LHCN-M2 (cell line): ENCODE data around the gene C1QTNF8. TPM values are rescaled to one million over a fixed set of nuclear protein-coding genes. Genes with fewer than 3 reads are reported as not detected.
A peak's percentile ranks its signal among the peaks of the same experiment; 100 is the strongest.

Experiments used
- DNase-seq: peaks from one replicate; pipeline ENCODE4 v3.0.0-alpha.2; 2012; ENCODE audit warnings: low read depth
- total RNA-seq: library from RNA; depleted of rRNA; stranded (reverse); fragments of >200 nt; gene quantifications from 2 replicates; pipeline ENCODE4 v1.2.3, GENCODE V29; 2014

The C1QTNF8 gene
- total RNA-seq, 1 experiment from 2014 or later: not detected

GRCh38 chr16:1127971-1128715, 32.1 kb upstream of the C1QTNF8 start:
- DNase-seq: no peak

- DNase-seq: no peak
Observed at GRCh38 chr16:1127101-1127500, 31.1 kb upstream of the C1QTNF8 start.

GRCh38 chr16:1126586-1126985, 30.5 kb upstream of the C1QTNF8 start:
- DNase-seq: no peak

- DNase-seq: no peak
Observed at GRCh38 chr16:1126044-1126443, 30.0 kb upstream of the C1QTNF8 start.

- DNase-seq: no peak
Observed at GRCh38 chr16:1125471-1125870, 29.4 kb upstream of the C1QTNF8 start.

DNA sequence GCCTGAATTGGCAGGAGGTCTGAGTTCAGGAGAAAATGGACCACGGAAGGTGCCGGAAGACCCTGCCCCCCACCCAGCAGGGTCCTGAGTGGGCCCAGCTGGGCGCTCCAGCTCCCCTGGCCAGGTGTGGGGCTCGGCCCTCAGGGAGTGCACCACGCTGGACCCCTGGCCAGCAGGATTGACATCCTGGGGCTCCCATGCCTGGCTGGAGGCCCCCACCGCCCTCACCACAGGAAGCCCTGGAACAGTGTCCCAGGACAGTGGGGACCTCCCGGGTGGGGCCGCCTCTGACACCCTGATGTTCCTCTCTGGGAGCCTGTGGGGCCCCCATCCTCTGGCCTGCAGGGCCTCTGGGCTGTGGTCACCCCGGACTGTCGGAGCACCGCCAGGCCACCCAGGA, 28.8 kb upstream of the C1QTNF8 start:
- DNase-seq: no peak

GRCh38 chr16:1124291-1124690, 28.2 kb upstream of the C1QTNF8 start:
- DNase-seq: no peak

DNA sequence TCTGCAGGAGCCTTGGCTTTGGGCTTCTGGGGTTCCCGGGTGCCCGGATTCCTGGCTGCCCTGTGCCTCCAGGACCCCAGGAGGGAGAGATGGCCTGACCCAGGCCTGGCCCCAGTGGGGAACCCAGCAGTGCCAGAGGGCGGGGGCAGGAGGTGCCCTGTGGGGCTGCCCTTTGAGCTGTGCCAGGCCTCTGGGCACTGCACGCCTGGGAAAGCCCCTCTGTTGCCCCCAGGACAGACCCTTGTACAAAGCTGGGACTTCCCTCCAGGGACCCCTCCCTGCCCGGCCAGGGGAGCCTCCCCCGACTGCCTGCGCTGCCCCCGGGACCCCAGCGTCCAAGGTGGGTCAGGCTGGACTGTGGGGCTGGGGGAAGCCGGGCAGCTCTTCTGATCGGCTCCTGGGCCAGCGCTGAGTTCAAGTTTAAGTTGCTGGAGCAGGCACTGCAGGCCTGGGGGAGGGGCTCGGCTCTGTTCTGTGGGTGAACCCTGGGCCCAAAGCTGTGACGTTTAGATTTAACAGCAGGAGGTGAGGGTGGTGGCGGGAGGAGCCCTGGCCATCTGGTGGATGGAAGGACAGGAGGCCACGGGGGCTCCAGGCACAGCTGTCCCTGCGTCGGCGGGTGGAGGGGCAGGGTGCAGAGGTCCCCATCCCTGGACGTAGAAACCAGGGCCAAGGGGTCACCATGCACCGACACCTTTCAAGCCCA, 27.6 kb upstream of the C1QTNF8 start:
- no peak for DNase-seq

DNA sequence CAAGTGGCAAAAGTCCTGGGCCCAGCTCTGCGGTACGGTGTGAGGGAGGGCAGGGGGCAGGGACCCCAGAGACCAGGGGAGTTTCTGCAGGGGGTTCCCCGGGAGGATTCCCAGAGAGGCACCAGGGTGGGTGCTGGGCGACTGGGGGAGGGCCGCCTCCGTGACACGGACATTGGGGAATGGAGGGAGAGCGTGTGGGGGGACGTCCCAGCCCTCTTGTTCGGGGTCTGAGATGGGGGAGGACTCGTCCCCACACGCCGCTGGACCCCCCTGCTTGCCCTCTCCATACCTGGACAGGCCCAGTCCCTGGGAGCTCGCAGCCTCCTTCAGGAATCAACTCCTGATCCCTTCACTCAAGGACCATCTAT, 26.3 kb upstream of the C1QTNF8 start:
- no peak for DNase-seq

DNA sequence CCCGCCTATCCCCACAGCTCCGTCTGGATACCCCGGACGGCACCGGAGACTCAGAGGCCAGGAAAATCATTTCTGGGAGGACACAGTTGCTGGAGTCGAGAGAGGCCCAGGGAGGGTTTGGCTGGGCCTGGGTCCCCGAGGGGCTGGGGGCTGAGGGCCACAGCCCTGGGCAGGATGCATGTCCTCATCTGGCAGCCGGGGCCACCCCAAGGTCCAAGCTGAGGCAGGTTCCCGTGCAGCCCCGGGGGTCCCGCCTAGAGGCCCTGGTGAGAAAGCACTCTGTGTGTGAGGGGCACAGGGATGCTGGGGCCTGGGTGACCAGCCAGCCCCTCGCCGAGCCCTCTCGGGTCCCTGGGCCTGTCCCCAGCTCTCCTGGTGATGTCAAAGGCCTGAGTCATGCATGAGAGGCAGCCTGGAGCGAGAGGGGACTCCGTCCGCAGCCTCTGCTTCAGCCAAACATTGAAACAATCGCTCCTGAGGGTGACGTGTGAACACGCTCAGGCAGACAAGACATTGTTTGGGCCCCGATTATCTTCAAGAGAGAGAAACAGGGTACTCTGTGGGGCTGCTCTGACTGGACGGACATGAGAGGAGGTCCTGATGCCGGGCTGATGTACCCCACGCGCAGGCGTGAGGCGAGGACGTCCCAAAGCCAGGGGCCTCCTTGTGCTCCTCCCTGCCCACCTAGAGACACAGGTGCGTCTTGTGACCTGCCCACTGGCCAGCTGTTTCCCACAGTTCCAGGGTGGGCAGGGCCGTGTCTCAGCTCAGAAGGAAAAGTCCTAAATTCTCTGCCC, 25.8 kb upstream of the C1QTNF8 start:
- no peak for DNase-seq

- no peak for DNase-seq
Observed at GRCh38 chr16:1121009-1121408, 25.0 kb upstream of the C1QTNF8 start.

GRCh38 chr16:1120577-1120941, 24.5 kb upstream of the C1QTNF8 start:
- no peak for DNase-seq

DNA sequence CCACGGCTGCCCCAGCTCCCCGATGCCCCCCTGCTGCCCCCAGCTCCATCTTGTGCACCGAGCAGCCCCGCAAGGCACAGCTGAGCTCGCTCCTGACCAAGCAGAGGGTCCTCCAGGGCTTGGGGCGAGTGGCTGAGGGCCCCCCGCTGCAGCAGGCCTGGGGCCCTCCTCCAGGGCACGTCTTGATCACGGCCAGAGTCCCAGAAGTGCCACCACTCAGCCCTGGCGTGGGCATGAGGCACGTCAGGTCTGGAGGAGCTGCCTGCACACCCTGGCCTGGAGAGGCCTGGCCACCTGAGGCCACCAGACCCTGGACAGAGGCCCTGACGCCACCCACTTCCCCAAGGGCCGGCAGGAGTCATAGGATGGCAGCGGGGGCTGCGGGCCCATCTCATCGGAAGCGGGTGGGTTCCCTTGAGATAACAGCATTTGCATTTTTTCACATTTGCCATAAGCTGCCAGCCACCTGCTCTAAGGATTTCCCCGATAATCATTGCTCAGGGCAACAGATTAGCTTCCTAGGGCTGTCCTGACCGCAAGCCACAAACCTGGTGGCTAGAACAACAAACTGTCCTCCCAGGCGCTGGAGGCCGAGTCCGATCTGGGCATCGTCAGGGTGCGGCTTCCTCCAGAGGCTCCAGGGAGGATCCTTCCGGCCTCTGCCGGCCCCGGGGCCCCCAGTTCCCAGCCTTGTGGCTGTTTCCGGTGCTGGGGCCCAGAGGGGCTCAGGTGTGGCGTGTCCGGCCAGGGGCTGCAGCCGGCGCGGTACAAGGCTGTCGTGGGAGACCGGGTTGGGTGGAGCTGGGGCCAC, 23.9 kb upstream of the C1QTNF8 start:
- peak; percentile 27 for DNase-seq

DNA sequence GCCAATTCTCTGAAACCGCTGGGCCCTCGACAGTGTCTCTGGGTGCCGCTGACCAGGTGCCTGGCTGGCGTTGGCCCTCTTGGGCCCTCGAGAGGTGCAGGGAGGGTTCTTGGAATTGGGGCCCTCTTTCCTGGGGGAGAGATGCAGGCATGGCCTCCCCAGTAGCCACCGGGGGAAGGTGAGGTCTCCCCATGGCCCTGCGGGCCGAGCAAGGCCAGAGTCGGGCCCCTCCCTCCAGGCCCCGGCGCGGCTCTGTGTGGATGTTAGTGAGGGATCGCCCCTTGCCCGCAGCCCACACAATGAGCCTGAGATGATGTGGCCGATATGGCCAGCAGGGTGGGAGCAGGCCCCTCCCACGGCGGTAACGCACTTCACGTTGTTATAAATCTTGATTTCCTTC, 23.1 kb upstream of the C1QTNF8 start:
- DNase-seq: no peak

- no peak for DNase-seq
Observed at GRCh38 chr16:1117926-1118325, 21.9 kb upstream of the C1QTNF8 start.

GRCh38 chr16:1117176-1117900, 21.3 kb upstream of the C1QTNF8 start:
- DNase-seq: no peak

- no peak for DNase-seq
Observed at GRCh38 chr16:1116693-1117077, 20.6 kb upstream of the C1QTNF8 start.

GRCh38 chr16:1113889-1114526, 18.0 kb upstream of the C1QTNF8 start:
- no peak for DNase-seq

DNA sequence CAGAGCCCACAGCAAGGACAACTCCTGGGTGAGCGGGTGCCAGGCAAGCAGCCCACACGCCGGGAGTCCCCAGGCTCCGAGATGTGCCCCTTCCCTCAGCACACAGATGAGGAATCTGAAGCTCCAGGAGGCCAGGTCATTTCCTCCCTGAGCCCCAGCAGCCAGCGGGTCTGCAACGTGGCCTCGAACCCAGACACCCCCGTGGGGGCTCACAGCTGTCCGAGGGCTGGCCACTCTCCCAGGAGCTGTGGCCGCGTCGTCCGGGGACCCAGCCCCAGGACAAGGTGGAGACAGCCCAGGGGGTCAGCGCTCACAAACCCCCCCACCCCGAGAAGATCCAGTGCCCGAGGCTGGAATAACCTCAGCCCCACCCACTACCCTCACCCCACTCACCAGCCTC, 17.4 kb upstream of the C1QTNF8 start:
- DNase-seq: no peak

GRCh38 chr16:1112506-1113184, 16.6 kb upstream of the C1QTNF8 start:
- no peak for DNase-seq
